ENCODE results near the gene MYF6.

GRCh38 chr12:80659512-80660063 lies 47.8 kb upstream of the MYF6 start:
- TF ChIP-seq CSDC2 (CRISPR knock-in tag; IDR thresholded peaks at IDR 0.05) (no peak), GLIS3 (CRISPR knock-in tag; IDR thresholded peaks at IDR 0.05) (no peak)
